GM13976 (cell line): ENCODE data around the gene SLC5A8.
"Not testable (repeated sequence)": the region's sequence is repeated elsewhere in the genome, so short reads cannot be mapped to it uniquely, and the experiment has no call there.

Experiments used
- DNase-seq: peaks from one replicate; pipeline ENCODE4 v3.0.0; 2012; ENCODE audit warnings: low spot score
- in situ Hi-C: fragments of 300-500 bp; cut with MboI; formaldehyde crosslinking; loops from one replicate; pipeline ENCODE4 v1.12.0; 2022; ENCODE audit warnings: low sequenced_read_pairs, mixed read lengths, inconsistent platforms; ENCODE audit not compliant: unreplicated experiment
- TF ChIP-seq, protein P1 (sequence below): IDR thresholded peaks from 2 replicates; pipeline ENCODE4 v1.5.1; 2012; ENCODE audit warnings: borderline replicate concordance, mild to moderate bottlenecking; ENCODE audit not compliant: insufficient read depth; ENCODE audit errors: extremely low read depth, missing control alignments, control extremely low read depth

Gene SLC5A8

DNA sequence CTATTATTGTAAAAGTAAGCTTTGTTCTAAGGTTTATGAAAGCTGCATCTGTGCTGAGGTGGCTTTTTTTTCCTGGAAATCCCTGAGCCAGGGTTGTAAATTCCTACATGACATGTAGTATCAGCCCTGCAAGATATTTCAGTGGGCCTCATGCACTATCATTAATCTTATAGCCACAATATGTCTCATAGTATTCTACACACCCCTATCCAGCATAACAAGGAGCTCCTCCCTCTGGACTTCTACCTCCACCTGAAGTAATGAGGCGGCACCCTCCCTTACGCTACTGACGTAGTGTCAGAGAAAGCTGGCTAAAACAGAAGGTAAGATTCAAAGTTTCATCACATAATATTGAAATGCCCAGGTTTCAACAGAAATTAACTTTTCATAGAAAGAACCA lies 35.5 kb downstream of the SLC5A8 start:
- DNase-seq: no peak
- in situ Hi-C loops: no loop called here

DNA sequence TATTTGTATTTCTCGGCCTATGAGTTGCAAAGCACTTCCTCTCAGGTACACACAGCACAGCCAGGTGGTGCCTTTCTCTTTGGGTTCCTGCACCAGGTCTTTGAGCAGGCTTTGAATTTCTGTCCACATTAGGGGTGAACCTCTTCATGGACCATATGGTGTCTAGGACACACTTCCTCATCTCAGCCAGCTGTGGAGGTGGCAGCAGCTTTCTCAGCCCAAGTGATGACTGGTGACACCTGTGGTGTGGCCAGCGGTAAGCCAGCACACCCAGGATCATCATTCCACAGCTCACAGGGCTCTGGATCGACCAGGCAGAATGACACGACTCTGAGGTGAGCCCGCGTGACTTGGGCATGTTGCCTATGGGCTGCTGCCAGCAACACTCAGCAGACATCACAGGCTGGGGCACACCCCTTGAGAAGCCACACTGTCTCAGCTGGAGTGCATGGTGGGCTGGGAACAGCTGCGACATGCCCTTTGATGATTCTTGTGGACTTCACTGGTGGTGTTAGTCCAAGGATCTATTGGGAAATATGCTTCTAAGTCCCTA lies 36.8 kb downstream of the SLC5A8 start:
- in situ Hi-C loops: no loop called here
- DNase-seq: no peak
- TF ChIP-seq, protein P1, sequence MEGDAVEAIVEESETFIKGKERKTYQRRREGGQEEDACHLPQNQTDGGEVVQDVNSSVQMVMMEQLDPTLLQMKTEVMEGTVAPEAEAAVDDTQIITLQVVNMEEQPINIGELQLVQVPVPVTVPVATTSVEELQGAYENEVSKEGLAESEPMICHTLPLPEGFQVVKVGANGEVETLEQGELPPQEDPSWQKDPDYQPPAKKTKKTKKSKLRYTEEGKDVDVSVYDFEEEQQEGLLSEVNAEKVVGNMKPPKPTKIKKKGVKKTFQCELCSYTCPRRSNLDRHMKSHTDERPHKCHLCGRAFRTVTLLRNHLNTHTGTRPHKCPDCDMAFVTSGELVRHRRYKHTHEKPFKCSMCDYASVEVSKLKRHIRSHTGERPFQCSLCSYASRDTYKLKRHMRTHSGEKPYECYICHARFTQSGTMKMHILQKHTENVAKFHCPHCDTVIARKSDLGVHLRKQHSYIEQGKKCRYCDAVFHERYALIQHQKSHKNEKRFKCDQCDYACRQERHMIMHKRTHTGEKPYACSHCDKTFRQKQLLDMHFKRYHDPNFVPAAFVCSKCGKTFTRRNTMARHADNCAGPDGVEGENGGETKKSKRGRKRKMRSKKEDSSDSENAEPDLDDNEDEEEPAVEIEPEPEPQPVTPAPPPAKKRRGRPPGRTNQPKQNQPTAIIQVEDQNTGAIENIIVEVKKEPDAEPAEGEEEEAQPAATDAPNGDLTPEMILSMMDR: no peak

More for the DNA sequence above, 35.5 kb downstream of the SLC5A8 start:
- TF ChIP-seq, protein P1: no peak

DNA sequence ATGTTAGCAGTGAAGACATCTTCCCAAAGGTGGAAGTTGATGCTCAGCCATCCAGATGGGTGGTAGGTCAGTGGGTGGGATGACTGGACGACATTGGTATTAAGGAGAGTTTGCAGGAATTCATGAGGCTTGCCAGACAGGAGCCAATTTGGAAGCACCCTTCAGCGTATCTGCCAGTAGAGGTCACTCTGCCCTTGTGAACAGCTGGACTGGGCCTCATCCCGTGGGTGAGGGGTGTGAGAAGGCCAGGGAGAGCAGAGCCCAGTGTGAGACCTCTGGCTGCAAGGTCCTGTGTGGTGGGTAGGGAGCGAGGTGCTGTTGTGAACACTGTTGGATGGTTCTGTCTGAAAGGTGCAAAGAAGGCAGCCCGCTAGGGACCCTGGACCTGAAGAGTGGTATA lies 37.7 kb downstream of the SLC5A8 start:
- peak; percentile 9 for DNase-seq
- TF ChIP-seq, protein P1: no peak

DNA sequence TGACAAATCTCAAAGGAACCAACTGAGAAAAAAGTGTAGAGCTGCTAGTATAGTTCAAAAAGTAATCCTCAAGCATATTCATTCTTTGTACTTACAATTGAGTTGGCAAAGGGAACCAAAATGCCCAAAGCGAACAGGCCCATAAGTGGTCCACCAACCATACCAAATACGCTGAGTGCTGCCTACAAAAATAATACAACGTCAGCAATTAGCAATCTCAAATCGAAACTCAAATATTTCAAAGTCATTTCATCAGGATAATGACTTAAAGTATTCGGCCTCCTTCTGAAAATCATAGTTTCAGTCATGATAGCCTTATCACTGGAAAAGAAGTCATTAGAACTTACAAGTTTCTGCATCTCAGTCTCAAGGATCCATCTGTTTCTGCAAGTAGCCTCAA lies 42.0 kb downstream of the SLC5A8 start:
- DNase-seq: no peak
- TF ChIP-seq, protein P1: no peak
- in situ Hi-C loops: no loop called here

More for the DNA sequence above, 37.7 kb downstream of the SLC5A8 start:
- in situ Hi-C loops: no loop called here

DNA sequence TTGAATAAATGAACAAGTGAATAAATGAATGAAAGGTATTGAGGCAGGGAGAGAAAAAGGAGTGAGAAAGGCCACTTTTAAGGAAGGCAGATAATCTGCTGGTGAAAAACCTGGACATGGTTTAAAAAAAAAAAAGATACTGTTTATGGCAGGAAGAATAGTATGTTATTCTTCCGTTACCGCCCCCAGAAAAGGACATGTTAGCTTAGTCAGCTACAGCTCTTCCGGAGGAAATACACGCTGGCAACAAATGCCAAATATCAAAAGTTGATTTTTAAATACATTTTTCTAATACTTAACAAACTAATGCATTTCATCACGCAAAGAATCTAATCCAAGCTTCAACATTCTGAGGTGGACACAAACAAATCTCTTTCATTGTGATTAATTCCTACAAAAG lies 43.2 kb downstream of the SLC5A8 start:
- DNase-seq: no peak
- TF ChIP-seq, protein P1: no peak
- in situ Hi-C loops: no loop called here

DNA sequence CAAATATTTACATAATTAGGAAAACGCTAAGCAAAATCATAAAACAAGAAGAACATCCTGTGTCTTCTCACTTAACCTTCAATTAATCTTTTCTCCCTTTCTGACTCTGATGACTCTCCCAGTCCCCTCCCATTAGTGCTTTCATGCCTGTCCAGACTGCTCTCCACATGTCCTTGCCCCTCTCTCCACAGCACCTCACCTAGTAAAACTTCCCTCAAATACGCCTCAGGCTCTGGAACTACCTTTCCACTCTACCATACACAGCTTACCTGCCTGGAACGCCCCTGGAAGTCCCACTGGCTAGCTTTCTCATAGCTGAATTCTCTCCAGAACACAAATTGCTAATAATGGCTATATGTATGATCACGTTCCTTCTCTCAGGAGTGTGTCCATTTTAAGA lies 44.7 kb downstream of the SLC5A8 start:
- TF ChIP-seq, protein P1: no peak
- in situ Hi-C loops: no loop called here
- DNase-seq: no peak

DNA sequence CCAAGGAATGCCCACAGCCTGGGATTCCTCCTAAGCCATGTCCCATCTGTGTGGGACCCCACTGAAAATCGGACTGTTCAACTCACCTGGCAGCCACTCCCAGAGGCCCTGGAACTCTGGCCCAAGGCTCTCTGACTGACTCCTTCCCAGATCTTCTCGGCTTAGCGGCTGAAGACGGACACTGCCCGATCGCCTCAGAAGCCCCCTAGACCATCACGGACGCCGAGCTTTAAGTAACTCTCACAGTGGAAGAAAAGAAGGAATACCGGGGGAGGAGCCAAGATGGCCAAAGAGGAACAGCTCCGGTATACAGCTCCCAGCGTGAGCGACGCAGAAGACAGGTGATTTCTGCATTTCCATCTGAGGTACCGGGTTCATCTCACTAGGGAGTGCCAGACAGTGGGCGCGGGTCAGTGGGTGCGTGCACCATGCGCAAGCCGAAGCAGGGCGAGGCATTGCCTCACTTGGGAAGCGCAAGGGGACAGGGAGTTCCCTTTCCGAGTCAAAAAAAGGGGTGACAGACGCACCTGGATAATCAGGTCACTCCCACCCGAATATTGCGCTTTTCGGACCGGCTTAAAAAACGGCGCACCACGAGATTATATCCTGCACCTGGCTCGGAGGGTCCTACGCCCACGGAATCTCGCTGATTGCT lies 64.1 kb downstream of the SLC5A8 start:
- in situ Hi-C loops, DNase-seq: not testable (repeated sequence)
